HUES48 (cell line): ENCODE results near the gene PTGR1.
"Not testable (repeated sequence)": the region's sequence is repeated elsewhere in the genome, so short reads cannot be mapped to it uniquely, and the experiment has no call there.

ENCODE experiments used
- H3K27ac ChIP-seq: one replicate; pipeline ENCODE4 v1.7.0; 2013; ENCODE audit warnings: low read depth, low read length, inconsistent platforms
- H3K27me3 ChIP-seq: 2 replicates; pipeline ENCODE4 v1.6.1; 2013; ENCODE audit warnings: mild to moderate bottlenecking, low read length; ENCODE audit not compliant: control insufficient read depth, insufficient read depth
- H3K36me3 ChIP-seq: 2 replicates; pipeline ENCODE4 v1.6.1; 2013; ENCODE audit warnings: low read length; ENCODE audit not compliant: control insufficient read depth, insufficient read depth
- H3K4me1 ChIP-seq: 2 replicates; pipeline ENCODE4 v1.6.1; 2013; ENCODE audit warnings: mild to moderate bottlenecking, low read length; ENCODE audit not compliant: control insufficient read depth, insufficient read depth
- H3K4me3 ChIP-seq: 2 replicates; pipeline ENCODE4 v1.5.1; 2013; ENCODE audit warnings: mild to moderate bottlenecking, low read depth, low read length
- H3K9ac ChIP-seq: 2 replicates; pipeline ENCODE4 v1.6.1; 2013; ENCODE audit warnings: mild to moderate bottlenecking, low read depth, low read length, moderate library complexity
- H3K9me3 ChIP-seq: 2 replicates; pipeline ENCODE4 v1.6.1; 2013; ENCODE audit warnings: low read length; ENCODE audit not compliant: control insufficient read depth, insufficient read depth

The PTGR1 gene

GRCh38 chr9:111632060-111632459 is 32.6 kb upstream of the PTGR1 start:
- Histone ChIP-seq H3K36me3 (0 out of 2 replicates have a peak, but pooled peaks cover 3% of the 10 kb centered on the region), H3K4me1 (peaks cover 17% of the 10 kb centered on the region), H3K4me3 (peak overlapping the region; percentile 82), H3K9ac (peak overlapping the region; percentile 86), H3K27me3 (no peaks in the 10 kb centered on the region), H3K27ac (no peak overlapping the region), H3K9me3 (no peaks in the 10 kb centered on the region)

DNA sequence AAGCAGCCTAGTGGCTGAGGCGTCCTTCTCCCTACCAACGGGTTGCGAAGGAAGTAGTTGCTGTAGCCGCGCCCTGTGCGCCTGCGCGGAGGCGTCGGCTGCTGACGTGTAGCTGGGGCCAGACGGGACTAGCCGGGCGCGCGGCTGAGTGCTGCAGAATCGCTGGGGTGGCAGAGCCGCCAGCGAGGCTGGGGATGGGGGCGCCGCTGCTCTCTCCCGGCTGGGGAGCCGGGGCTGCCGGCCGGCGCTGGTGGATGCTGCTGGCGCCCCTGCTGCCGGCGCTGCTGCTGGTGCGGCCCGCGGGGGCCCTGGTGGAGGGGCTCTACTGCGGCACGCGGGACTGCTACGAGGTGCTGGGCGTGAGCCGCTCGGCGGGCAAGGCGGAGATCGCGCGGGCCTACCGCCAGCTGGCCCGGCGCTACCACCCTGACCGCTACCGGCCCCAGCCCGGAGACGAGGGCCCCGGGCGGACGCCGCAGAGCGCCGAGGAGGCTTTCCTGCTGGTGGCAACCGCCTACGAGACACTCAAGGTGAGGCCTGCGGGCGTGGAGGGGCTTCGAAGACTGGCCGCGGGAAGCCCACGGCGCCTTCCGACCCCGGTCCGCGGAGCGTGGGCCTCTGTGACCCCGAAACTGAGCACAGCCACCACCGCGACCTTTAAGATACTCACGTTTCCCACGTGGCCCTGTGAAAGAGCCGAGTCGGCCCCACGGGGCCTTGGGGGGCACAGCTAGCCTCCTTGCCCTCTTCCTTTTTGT is 31.9 kb upstream of the PTGR1 start, which contains the start of gene DNAJC25:
TSS of gene DNAJC25 (plus strand) at position 121 of the 758 bp plus-strand sequence. CDS start at position 195, 74 bp downstream.
- Histone ChIP-seq H3K9ac (peak within 1 kb of the TSS; percentile 86), H3K36me3 (0 out of 2 replicates have a peak, but pooled peaks cover 3% of the 10 kb centered on the region), H3K4me1 (peaks cover 17% of the 10 kb centered on the region), H3K4me3 (peak within 1 kb of the TSS; percentile 82), H3K27ac (peak within 1 kb of the TSS; percentile 80), H3K27me3 (no peaks in the 10 kb centered on the region), H3K9me3 (no peaks in the 10 kb centered on the region)

GRCh38 chr9:111630964-111631213 is 31.4 kb upstream of the PTGR1 start:
- Histone ChIP-seq H3K4me1 (peaks cover 17% of the 10 kb centered on the region), H3K27me3 (no peaks in the 10 kb centered on the region), H3K27ac (peak overlapping the region; percentile 65), H3K4me3 (peak overlapping the region; percentile 82), H3K9ac (peak overlapping the region; percentile 62; the same call in 1 of the 2 replicates), H3K9me3 (no peaks in the 10 kb centered on the region), H3K36me3 (0 out of 2 replicates have a peak, but pooled peaks cover 3% of the 10 kb centered on the region)

DNA sequence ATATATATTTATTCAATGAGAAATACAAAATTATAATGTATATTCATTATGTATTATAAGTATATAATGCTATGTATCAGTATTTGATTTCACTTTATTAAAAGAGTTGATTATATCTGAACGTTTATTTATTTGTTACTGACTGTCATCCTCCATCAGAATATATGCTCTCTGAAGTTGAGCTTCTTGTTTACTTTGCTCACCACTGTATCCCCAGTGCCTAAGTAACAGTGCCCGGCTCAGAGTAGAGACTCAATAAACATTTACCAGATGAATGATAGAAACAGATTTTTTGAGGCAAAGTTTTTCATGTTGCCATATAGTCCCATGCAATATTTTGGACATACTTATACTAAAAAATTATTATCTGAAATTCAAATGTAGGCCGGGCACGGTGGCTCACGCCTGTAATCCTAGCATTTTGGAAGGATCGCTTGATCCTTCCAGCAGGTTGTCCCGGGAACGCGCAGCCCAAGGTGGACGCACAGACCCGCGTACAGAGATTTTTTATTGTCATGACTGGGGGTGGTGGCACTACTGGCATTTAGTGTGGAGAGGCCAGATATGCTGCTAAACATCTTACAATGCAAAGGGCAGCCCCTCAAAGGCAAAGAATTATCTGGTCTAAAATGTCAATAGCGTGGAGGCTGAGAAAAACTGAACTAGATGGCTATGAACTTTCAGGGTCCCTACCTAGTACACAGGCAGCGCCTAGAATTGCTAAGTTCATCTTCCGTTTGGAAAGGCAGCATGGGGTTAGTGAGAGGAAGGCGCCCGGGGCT is 30.9 kb upstream of the PTGR1 start:
- H3K27ac ChIP-seq = peak overlapping the region; percentile 65

GRCh38 chr9:111628411-111628810 is 29.0 kb upstream of the PTGR1 start:
- Histone ChIP-seq H3K4me3 (no peak overlapping the region), H3K9ac (no peak overlapping the region), H3K36me3 (no peaks in the 10 kb centered on the region), H3K27me3 (no peaks in the 10 kb centered on the region), H3K4me1 (peaks cover 17% of the 10 kb centered on the region), H3K9me3 (no peaks in the 10 kb centered on the region), H3K27ac (no peak overlapping the region)

More for the DNA sequence above, 30.9 kb upstream of the PTGR1 start:
- Histone ChIP-seq H3K4me1 (peaks cover 17% of the 10 kb centered on the region), H3K36me3 (0 out of 2 replicates have a peak, but pooled peaks cover 3% of the 10 kb centered on the region), H3K9ac (peak overlapping the region; percentile 62; the same call in 1 of the 2 replicates), H3K9me3 (no peaks in the 10 kb centered on the region), H3K4me3 (peak overlapping the region; percentile 82), H3K27me3 (no peaks in the 10 kb centered on the region)

GRCh38 chr9:111627260-111627963 is 28.0 kb upstream of the PTGR1 start:
- no peaks in the 10 kb centered on the region for H3K27me3 ChIP-seq
- no peak overlapping the region for H3K27ac ChIP-seq
- no peaks in the 10 kb centered on the region for H3K9me3 ChIP-seq
- peaks cover 11% of the 10 kb centered on the region for H3K4me1 ChIP-seq
- no peak overlapping the region for H3K9ac ChIP-seq
- H3K36me3 ChIP-seq = no peaks in the 10 kb centered on the region
- H3K4me3 ChIP-seq = no peak overlapping the region

DNA sequence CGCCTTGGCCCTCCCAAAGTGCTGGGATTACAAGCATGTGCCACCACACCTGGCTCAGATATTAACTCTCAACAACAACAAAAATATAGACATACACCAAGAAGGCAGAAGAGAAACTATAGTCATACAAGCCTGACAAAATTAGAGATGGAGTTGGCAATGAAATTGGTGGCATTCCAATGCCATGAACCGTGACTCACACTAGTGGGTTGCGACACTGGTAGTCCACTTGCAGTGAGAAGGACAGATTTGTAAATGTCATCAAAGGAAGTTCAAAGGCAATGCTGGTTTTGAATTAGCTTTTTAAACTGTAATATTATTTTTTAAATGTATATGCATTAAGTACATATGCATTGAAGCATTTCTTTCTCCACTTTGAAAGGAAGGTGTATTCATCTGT is 23.2 kb upstream of the PTGR1 start:
- H3K9me3 ChIP-seq = peaks cover 3% of the 10 kb centered on the region; the same call in 1 of the 2 replicates
- no peaks in the 10 kb centered on the region for H3K27me3 ChIP-seq
- peaks cover 5% of the 10 kb centered on the region; the same call in 1 of the 2 replicates for H3K4me1 ChIP-seq
- H3K27ac ChIP-seq = no peak overlapping the region
- H3K36me3 ChIP-seq = no peaks in the 10 kb centered on the region
- no peak overlapping the region for H3K4me3 ChIP-seq
- no peak overlapping the region for H3K9ac ChIP-seq

- no peak overlapping the region for H3K27ac ChIP-seq
Observed at GRCh38 chr9:111621895-111622480, 22.5 kb upstream of the PTGR1 start.

GRCh38 chr9:111617349-111617748 is 17.9 kb upstream of the PTGR1 start:
- H3K9me3 ChIP-seq, H3K9ac ChIP-seq: not testable (repeated sequence)

More at GRCh38 chr9:111621895-111622480, 22.5 kb upstream of the PTGR1 start:
- no peak overlapping the region for H3K4me3 ChIP-seq
- H3K4me1 ChIP-seq = no peaks in the 10 kb centered on the region; the same call in 1 of the 2 replicates
- no peaks in the 10 kb centered on the region for H3K36me3 ChIP-seq
- no peaks in the 10 kb centered on the region for H3K27me3 ChIP-seq
- no peak overlapping the region for H3K9ac ChIP-seq
- H3K9me3 ChIP-seq = peaks cover 3% of the 10 kb centered on the region; the same call in 1 of the 2 replicates

DNA sequence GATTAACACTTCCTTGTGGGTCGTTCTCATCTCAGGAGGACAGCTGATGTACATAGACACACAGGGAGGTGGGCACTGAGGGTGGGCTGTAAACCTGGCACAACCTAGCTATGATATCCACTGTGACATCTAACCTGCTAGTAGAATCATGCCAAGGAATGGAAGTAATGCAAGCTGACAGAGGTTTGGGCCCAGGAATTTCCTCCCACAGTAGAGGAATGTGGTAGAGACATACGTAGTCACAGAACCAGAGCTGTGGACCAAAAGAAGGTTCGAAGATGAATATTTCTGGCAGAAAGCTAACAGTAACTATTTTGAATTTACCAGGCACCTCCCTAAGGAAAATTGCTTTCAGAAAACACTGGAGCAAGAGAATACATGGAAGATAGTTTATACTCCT is 16.5 kb upstream of the PTGR1 start:
- Histone ChIP-seq H3K27ac (no peak overlapping the region), H3K9me3 (peaks cover 3% of the 10 kb centered on the region; the same call in 1 of the 2 replicates), H3K27me3 (no peaks in the 10 kb centered on the region), H3K4me3 (no peak overlapping the region), H3K9ac (no peak overlapping the region), H3K36me3 (no peaks in the 10 kb centered on the region), H3K4me1 (no peaks in the 10 kb centered on the region)

More at GRCh38 chr9:111617349-111617748, 17.9 kb upstream of the PTGR1 start:
- H3K27ac ChIP-seq, H3K27me3 ChIP-seq, H3K4me1 ChIP-seq, H3K4me3 ChIP-seq, H3K36me3 ChIP-seq: not testable (repeated sequence)
